Tibial nerve (tissue), 4 donors: ENCODE measurements around the gene CORO2A. TPM values are rescaled to one million over a fixed set of nuclear protein-coding genes. Genes with fewer than 3 reads are reported as not detected.

Experiments used
- DNase-seq, 2 donors: peaks; one replicate each; pipeline ENCODE4 v3.0.0-alpha.2; 2019; ENCODE audit warnings: low spot score in 2 of 2
- H3K27ac ChIP-seq, 4 donors: fragments of 200-600 bp; sonication (generic) in 3 of 4; one replicate each; pipeline ENCODE4 v1.5.1; 2017 to 2019; ENCODE audit warnings: mild to moderate bottlenecking in 1 of 4
- H3K27me3 ChIP-seq, 2 donors: fragments of 200-600 bp; sonication (generic) in 1 of 2; one replicate each; pipeline versions ENCODE4 v1.5.1 to v1.6.0; 2017 to 2019
- H3K36me3 ChIP-seq, 3 donors: fragments of 200-600 bp; sonication (generic); one replicate each; pipeline ENCODE4 v1.5.1; 2018 to 2019
- H3K4me1 ChIP-seq, 4 donors: fragments of 200-600 bp; sonication (generic) in 3 of 4; one replicate each; pipeline ENCODE4 v1.5.1; 2017 to 2019
- H3K4me3 ChIP-seq, 4 donors: fragments of 200-600 bp; sonication (generic) in 3 of 4; one replicate each; pipeline ENCODE4 v1.5.1; 2017 to 2019; ENCODE audit warnings: mild to moderate bottlenecking in 1 of 4, moderate library complexity in 1 of 4
- H3K9me3 ChIP-seq, 4 donors: fragments of 200-600 bp; sonication (generic) in 3 of 4; one replicate each; pipeline ENCODE4 v1.5.1; 2017 to 2019
- CTCF ChIP-seq, 5 experiments: fragments of 200-600 bp in 3 of 5; fragments of 450-650 bp in 2 of 5; sonication (generic) in 3 of 5; IDR thresholded peaks; one replicate each; pipeline ENCODE4 v1.5.1; 2016 to 2019; ENCODE audit warnings: antibody characterized with exemption in 5 of 5, mild to moderate bottlenecking in 3 of 5, moderate library complexity in 2 of 5
- EP300 ChIP-seq, 2 donors: sonication (generic); formaldehyde crosslinking; IDR thresholded peaks; one replicate each; pipeline ENCODE4 v1.6.1; 2017; ENCODE audit warnings: antibody characterized with exemption in 2 of 2, mild to moderate bottlenecking in 1 of 2
- POLR2A ChIP-seq, 2 donors: fragments of 450-650 bp; IDR thresholded peaks; one replicate each; pipeline ENCODE4 v1.6.1; 2017; ENCODE audit warnings: antibody characterized with exemption in 2 of 2, mild to moderate bottlenecking in 2 of 2, moderate library complexity in 2 of 2
- WGBS, 2 donors: methylation state at CpG; one replicate each; pipeline ENCODE4 v1.1.5; 2018; 5-methylcytosine and 5-hydroxymethylcytosine counted together
- total RNA-seq, 4 donors: library from RNA; depleted of rRNA; stranded (reverse); fragments of >200 nt; gene quantifications; one replicate each; pipeline ENCODE4 v1.1.0, GENCODE V29; 2016

The CORO2A gene
- total RNA-seq, 4 donors from 2014 or later = 1.9 to 3.3 (median 3.2) TPM

DNA sequence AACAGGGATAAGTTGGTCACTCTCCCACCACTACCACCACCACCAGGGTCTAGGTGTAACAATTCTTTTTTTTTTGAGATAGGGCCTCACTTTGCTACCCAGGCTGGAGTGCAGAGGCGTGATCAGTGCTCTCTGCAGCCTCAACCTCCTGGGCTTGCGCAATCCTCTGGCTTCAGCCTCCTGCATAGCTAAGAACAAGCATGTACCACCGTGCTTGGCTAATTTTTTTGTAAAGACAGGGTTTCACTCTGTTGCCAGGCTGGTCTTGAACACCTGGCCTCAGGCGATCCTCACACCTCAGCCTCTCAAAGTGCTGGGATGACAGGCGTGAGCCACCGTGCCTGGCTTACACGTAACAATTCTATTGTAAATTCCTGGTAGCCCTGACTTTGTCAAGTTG, 27.5 kb downstream of the CORO2A start:
- Histone ChIP-seq H3K36me3 (no peaks in the 10 kb centered on the region), H3K4me1 (peaks cover 0 to 10% (median 4%) of the 10 kb centered on the region in 4 donors), H3K9me3 (no peaks in the 10 kb centered on the region), H3K27ac (no peak overlapping the region), H3K27me3 (no peaks in the 10 kb centered on the region), H3K4me3 (no peak overlapping the region)
- DNase-seq = no peak
- WGBS, 2 donors = 89 to 91% methylated on average over 7 of the region's 7 CpGs
- no peak for TF ChIP-seq CTCF (IDR thresholded peaks at IDR 0.05)
- no peak for TF ChIP-seq EP300 (IDR thresholded peaks at IDR 0.05)
- no peak for TF ChIP-seq POLR2A (IDR thresholded peaks at IDR 0.05)

- no peak for DNase-seq
- Histone ChIP-seq H3K27ac (no peak overlapping the region), H3K9me3 (no peaks in the 10 kb centered on the region), H3K4me3 (no peak overlapping the region), H3K27me3 (no peaks in the 10 kb centered on the region), H3K4me1 (no peaks in the 10 kb centered on the region), H3K36me3 (no peaks in the 10 kb centered on the region)
- 91 to 92% methylated on average over 11 to 12 of the region's 12 CpGs for WGBS, 2 donors
- TF ChIP-seq POLR2A (IDR thresholded peaks at IDR 0.05) (no peak), EP300 (IDR thresholded peaks at IDR 0.05) (no peak), CTCF (IDR thresholded peaks at IDR 0.05) (no peak)
Observed at GRCh38 chr9:98162613-98163012, 29.8 kb downstream of the CORO2A start.

DNA sequence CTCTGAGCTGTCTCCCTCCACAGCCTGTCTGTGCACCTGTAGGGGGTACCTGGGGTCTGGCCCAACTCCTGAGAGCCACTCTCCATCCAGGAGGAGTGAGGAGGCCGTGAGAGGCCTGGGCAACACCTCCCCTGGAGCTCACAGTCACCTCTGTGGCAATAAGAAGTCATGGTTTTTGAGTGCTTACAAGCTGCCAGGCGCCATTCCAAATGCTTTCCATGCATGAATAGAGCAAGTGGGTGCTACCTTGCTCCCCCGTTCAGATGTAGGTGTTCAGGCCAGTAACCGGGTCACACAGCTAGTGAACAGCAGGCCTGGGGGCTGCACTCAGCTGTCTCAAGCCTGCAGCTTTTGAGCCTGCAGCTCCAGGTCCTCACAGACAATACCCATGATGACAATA, 30.6 kb downstream of the CORO2A start:
- TF ChIP-seq EP300 (IDR thresholded peaks at IDR 0.05) (no peak), POLR2A (IDR thresholded peaks at IDR 0.05) (no peak), CTCF (IDR thresholded peaks at IDR 0.05) (no peak)
- DNase-seq = no peak
- no peaks in the 10 kb centered on the region for H3K9me3 ChIP-seq
- no peaks in the 10 kb centered on the region for H3K27me3 ChIP-seq
- peaks cover 0 to 3% (median 0%) of the 10 kb centered on the region in 3 donors for H3K36me3 ChIP-seq
- H3K4me1 ChIP-seq = no peaks in the 10 kb centered on the region
- no peak overlapping the region for H3K4me3 ChIP-seq
- WGBS, 2 donors = 83 to 95% methylated on average over 4 of the region's 4 CpGs
- H3K27ac ChIP-seq = no peak overlapping the region

- Histone ChIP-seq H3K9me3 (no peaks in the 10 kb centered on the region), H3K4me3 (no peak overlapping the region), H3K4me1 (no peaks in the 10 kb centered on the region), H3K27ac (no peak overlapping the region), H3K36me3 (peaks cover 0 to 3% (median 0%) of the 10 kb centered on the region in 3 donors), H3K27me3 (no peaks in the 10 kb centered on the region)
- TF ChIP-seq CTCF (IDR thresholded peaks at IDR 0.05) (no peak), POLR2A (IDR thresholded peaks at IDR 0.05) (no peak), EP300 (IDR thresholded peaks at IDR 0.05) (no peak)
- WGBS, 2 donors = 70 to 79% methylated on average over 6 of the region's 6 CpGs
- DNase-seq = no peak
Observed at GRCh38 chr9:98159790-98160189, 32.6 kb downstream of the CORO2A start.

DNA sequence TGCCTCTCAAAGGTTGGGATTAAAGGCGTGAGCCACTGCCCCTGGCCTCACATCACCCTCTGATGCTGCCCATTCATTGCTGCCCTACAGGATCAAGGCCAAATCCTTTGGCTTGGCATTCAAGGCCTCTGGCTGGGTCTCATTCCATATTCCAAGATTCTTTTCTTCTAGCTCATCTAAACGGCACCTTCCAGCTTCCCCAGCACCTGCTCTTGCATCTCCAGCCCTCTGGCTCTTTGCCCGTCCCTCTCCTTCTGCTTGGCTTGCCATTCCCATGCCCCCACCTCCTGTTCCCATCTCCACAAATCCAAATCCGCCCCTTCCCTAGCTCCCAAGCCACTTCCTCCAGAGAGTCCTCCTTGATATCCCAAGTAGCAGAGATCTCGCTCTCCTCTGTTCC, 33.1 kb downstream of the CORO2A start:
- H3K36me3 ChIP-seq = peaks cover 0 to 3% (median 0%) of the 10 kb centered on the region in 3 donors
- DNase-seq = no peak
- H3K27me3 ChIP-seq = no peaks in the 10 kb centered on the region
- H3K27ac ChIP-seq = no peak overlapping the region
- 91 to 95% methylated on average over 5 of the region's 5 CpGs for WGBS, 2 donors
- no peaks in the 10 kb centered on the region for H3K9me3 ChIP-seq
- no peak for TF ChIP-seq CTCF (IDR thresholded peaks at IDR 0.05)
- no peaks in the 10 kb centered on the region for H3K4me1 ChIP-seq
- no peak overlapping the region for H3K4me3 ChIP-seq
